GM21390 (cell line): ENCODE measurements around the gene ACSL5.
"Not testable (repeated sequence)": the region's sequence is repeated elsewhere in the genome, so short reads cannot be mapped to it uniquely, and the experiment has no call there.

ENCODE experiments used
- ATAC-seq: cut with Tn5 transposase; IDR thresholded peaks from one replicate; pipeline ENCODE4 v1.9.1; 2021; ENCODE audit not compliant: unreplicated experiment

ACSL5 gene

GRCh38 chr10:112374724-112375541 lies 1.0 kb downstream of the ACSL5 start:
- ATAC-seq = peak; percentile 44

DNA sequence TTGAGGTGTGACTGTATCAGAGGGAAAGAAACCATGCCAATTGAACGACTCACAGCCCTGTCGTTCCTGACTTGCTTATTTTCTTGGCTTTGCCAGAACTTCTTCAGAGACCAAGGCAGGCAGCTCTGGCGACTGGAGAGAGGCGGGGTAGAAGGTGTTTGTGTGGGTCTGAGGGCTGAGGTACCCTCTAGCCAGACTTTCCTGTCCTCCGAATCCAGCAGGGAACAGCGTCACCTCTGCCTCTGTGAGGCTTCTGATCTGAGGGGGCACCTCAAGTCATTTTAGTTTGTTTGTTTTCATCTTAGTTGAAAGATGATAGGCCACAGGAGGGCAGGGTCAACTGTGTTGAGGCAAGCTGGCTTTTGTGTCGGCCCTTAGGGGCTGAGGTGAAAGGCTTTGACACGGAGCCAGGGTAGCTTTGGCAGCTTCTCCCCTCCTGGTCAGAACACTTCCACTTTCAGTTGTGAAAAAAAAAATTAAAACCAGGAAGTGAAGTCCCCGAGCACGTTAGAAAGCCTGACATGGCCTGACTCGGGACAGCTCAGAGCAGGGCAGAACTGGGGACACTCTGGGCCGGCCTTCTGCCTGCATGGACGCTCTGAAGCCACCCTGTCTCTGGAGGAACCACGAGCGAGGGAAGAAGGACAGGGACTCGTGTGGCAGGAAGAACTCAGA lies 1.9 kb downstream of the ACSL5 start:
- ATAC-seq = peak; percentile 86

GRCh38 chr10:112376396-112376790 lies 2.5 kb downstream of the ACSL5 start:
- peak; percentile 12 for ATAC-seq

GRCh38 chr10:112377116-112377515 lies 3.2 kb downstream of the ACSL5 start:
- ATAC-seq = not testable (repeated sequence)

GRCh38 chr10:112379635-112380296 lies 5.8 kb downstream of the ACSL5 start:
- ATAC-seq = no peak

DNA sequence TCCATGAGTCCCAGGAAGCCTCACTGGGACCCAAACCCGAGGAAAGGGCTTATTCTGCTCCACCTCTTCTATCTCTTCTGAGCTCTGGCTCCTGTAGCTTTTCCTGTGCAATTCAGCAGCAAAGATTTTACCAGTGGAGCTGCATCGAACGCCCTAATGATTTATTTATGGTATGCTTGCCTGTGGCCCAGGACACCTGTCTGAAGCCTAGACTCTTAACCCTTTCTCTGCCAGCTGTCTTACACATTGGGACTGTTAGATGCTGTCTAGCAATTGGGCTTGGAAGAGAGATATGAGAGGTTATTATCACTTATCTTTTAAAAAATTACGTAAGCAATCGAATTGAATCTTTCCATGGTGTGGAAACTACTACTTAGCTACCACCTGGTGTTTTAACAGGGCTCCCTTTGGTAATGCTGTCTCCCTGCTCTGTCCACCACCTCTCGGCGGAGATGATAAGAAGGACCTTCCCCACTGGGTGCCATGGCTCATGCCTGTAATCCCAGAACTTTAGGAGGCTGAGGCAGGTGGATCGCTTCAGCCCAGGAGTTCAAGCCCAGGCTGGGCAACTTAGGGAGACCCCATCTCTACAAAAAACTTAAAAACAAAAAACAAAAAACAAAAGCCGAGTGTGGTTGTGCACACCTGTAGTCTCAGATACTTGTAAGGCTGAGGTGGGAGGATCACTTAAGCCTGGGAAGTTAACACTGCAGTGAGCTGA lies 8.8 kb downstream of the ACSL5 start:
- no peak for ATAC-seq

- ATAC-seq = no peak
Observed at GRCh38 chr10:112383325-112383724, 9.4 kb downstream of the ACSL5 start.

- no peak for ATAC-seq
Observed at GRCh38 chr10:112384141-112384540, 10.2 kb downstream of the ACSL5 start.

- ATAC-seq = no peak
Observed at GRCh38 chr10:112385201-112385600, 11.3 kb downstream of the ACSL5 start.

- ATAC-seq = not testable (repeated sequence)
Observed at GRCh38 chr10:112388056-112388455, 14.1 kb downstream of the ACSL5 start.

DNA sequence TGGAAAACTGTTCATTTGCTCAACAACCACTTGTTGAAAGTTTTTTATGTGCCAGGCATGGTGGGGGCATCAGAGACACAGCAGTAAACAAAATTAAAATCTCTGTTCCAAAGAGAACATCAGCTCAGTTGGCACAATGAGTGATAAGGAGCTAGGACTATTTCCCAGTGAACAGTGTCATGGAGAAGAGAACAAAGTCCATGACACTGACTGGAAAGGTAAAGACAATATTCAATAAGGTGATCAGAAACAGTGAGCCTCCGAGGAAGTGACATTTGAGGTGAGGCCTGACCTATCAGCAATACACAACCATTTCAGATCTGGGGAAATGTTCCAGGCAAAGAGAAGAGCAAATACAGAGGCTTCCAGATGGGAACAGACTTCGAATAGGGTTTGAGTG lies 14.6 kb downstream of the ACSL5 start:
- no peak for ATAC-seq

DNA sequence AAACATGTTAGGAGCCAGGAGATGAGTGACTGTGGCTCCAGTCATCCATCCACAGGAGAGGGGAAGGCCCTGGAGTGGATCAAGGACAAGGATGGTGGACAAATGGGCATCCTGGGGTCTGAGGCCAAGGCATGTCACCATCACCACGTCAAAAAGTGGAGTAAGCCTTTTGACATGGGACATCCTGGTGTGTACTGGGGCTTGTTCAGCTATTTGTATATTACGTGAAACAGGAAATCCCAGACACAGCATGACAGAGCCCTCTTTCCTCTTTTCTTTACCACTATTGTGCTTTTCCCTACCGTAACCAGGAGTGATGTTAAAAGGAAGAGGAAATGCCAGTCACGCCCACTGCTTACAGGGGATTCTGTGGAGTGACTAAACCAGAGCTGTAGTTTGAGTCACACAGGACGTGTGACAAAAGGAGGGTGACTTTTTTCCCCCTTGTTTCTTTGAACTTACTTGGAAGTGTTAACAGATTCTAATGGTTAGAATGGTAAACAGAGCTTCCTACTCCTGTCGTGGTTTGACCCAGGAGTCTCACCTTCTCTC lies 15.4 kb downstream of the ACSL5 start:
- ATAC-seq = peak; percentile 73

- no peak for ATAC-seq
Observed at GRCh38 chr10:112390125-112390703, 16.3 kb downstream of the ACSL5 start.

DNA sequence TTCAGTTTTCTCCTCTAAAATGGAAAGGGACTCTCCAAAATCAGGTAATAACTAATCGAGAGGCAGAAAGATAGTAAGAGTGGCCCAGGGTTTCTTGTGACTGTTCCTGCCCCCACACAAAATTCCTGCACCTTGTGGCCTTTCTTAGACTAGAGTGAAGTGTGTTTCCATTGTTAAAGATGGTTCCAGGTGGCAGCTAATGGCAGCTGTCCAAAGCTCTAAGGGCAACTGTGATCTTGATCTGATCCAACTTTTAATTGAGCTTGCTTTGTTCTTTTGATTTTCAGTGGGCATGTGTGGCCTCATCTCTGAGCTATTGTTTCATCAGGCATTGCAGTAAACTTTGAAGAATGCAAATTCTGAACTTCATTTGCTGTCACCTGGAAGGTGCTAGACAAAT lies 19.4 kb downstream of the ACSL5 start:
- no peak for ATAC-seq

GRCh38 chr10:112393827-112394226 lies 19.9 kb downstream of the ACSL5 start:
- ATAC-seq = no peak

DNA sequence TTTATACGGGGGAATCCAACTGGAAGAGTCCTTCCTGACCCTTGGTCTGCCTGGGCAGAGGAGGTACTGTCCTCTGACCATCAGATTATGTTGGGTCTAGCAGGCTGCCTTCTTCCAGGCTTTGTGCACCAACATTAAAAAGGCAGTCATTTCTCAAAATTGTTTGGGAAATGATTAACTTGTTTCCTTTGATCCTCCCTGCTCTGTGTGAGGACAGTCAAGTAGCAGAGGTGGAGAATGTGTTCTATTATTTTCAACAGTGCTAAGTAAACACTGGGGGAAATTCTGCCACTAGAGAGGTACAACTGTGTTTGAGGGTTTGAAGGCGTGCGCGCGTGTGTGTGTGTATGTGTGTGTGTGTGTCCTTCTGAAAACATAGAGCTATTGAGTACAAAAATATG lies 20.6 kb downstream of the ACSL5 start:
- no peak for ATAC-seq

- ATAC-seq = no peak
Observed at GRCh38 chr10:112395809-112396530, 22.1 kb downstream of the ACSL5 start.

DNA sequence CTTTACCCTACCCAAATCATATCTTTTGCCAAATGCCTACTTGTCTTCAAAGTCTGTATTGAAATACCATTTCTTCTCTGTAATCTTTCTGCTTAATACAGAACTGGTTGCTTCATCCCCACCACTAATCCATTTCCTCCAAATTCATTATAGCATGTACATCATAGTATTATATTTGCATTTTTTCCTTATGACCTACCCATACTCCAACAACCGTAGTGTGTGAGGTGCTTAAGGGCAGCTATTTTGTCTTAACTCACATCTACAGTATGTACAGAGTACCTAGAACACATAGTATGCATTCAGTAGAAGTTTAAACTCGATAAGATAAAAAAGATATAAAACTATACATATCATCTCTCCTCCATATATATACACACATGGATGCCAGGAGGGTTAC lies 23.7 kb downstream of the ACSL5 start:
- ATAC-seq = no peak

GRCh38 chr10:112402917-112403316 lies 29.0 kb downstream of the ACSL5 start:
- no peak for ATAC-seq

GRCh38 chr10:112404617-112405016 lies 30.7 kb downstream of the ACSL5 start:
- ATAC-seq = no peak
